GM20431 (cell line): Measurements from ENCODE around the gene ACOT4.
"Not testable (repeated sequence)": the region's sequence is repeated elsewhere in the genome, so short reads cannot be mapped to it uniquely, and the experiment has no call there.

Experiments used
- in situ Hi-C: fragments of 300-500 bp; cut with MseI, MboI; formaldehyde crosslinking; loops from one replicate; pipeline ENCODE4 v1.15.0; 2020; ENCODE audit warnings: low sequenced_read_pairs; ENCODE audit not compliant: unreplicated experiment

ACOT4 gene

GRCh38 chr14:73576391-73576790, 15.3 kb upstream of the ACOT4 start:
- in situ Hi-C loops: no loop called here

GRCh38 chr14:73577214-73577613, 14.5 kb upstream of the ACOT4 start:
- in situ Hi-C loops: not testable (repeated sequence)

DNA sequence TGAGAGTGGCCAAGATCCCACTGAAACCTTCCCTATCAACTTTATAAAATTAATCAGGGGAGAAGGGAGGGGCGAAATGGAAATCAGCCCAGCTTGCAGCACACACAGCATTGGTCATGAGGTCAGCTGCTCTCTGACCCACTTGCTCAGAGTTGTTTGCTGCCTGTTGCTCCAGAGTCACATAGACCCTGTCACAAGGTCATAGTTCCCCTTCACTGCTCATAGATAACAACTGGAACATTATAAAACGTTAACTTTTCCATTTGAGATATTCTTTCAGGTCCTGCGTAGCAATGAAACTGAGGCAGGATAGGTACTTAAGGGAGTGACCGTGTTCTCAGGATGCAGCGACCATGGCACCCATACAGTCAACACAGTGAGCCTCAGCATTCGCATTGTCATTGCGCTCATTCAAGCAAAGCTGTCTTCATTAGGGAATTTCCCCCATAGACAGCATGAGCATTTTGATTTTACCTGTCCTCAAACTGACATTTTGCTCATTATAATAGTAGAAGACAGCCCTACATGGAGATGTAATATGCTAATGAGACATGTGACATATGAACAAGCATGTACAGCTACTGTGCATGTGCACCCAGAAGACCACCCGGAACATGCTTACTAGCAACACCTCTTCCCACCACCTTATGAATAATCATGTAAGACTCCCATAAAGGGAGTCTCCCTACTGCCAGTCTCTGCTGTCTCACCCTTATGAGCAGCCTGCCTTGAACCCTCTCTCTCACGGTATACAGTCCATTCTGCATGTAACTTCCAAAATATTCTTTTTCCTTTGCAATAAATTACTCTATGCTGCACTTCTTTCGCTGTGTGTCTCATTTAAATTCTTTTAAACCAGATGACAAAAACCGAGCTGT, 9.3 kb upstream of the ACOT4 start:
- in situ Hi-C loops: not testable (repeated sequence)

- in situ Hi-C loops: no loop called here
These were observed 3.0 kb upstream of the ACOT4 start for GRCh38 chr14:73588695-73589094.

DNA sequence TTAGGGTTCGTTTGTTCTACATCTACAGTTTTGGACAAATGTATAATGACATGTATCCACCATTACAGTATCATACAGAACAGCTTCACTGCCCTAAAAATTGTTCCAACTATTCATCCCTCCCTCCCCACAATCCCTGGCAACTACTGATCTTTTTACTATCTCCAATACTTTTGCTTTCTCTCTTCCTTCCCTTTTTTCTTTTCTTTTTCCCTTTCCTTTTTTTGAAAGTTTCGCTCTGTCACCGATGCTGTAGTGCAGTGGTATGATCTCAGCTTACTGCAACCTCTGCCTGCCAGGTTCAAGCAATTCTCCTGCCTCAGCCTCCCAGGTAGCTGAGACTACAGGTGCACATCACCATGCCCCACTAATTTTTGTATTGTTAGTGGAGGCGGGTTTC, 2.6 kb upstream of the ACOT4 start:
- in situ Hi-C loops: no loop called here

GRCh38 chr14:73590673-73591004, 1.0 kb upstream of the ACOT4 start:
- in situ Hi-C loops: not testable (repeated sequence)

DNA sequence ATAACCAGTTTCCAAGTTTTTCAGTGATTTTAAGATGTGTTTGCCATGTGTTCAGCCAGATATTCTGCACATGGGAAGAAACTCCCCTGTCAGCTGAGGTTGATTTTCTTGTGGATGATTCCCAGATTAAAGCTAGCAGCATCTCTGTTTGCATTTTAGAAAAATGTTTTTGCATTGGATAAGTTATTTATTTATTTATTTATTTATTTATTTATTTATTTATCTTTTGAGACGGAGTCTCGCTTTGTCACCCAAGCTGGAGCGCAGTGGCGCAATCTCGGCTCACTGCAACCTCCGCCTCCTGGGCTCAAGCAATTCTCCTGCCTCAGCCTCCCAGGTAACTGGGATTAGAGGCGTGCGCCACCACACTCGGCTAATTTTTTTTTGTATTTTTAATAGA, 2.8 kb downstream of the ACOT4 start:
- in situ Hi-C loops: no loop called here

- in situ Hi-C loops: no loop called here
These were observed 7.8 kb downstream of the ACOT4 start for GRCh38 chr14:73599499-73599898.

GRCh38 chr14:73602994-73603393, 11.3 kb downstream of the ACOT4 start:
- in situ Hi-C loops: no loop called here

- in situ Hi-C loops: no loop called here
These were observed 14.6 kb downstream of the ACOT4 start for GRCh38 chr14:73606271-73606670.

DNA sequence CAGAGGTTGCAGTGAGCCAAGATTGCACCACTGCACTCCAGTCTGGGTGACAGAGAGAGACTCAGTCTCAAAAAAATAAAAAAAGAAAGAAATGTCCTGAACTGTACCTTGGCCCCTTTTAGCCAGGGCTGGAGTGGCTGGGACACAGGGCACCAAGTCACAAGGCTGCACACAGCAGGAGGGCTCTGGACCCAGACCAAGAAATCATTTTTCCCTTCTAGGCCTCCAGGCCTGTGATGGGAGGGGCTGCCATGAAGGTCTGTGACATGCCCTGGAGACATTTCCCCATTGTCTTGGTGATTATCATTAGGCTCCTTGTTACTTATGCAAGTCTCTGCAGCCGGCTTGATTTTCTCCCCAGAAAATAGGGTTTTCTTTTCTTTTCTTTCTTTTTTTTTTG, 15.6 kb downstream of the ACOT4 start:
- in situ Hi-C loops: no loop called here

DNA sequence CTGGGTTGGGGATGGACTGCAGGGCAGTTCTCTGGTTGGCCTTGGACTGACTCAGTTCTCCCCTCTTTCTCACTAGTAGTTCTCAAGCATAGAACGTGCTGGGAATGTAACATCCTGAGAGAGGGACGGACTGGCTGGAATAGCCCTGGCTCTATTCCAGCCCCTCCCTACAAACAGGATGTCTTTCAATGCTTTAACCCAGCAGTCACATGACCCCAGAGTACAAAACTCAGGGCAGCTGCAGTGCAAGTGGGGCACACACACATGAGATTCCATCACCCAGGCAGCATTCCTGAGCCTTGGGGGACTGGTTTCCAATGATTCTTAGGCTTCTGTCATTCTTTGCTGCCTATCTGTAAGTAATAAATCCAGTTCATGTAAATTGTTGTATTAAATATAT, 19.0 kb downstream of the ACOT4 start:
- in situ Hi-C loops: no loop called here

- in situ Hi-C loops: no loop called here
These were observed 20.8 kb downstream of the ACOT4 start, which contains the start of gene ACOT6 for GRCh38 chr14:73612339-73613045. Gene ACOT6, plus strand, starts transcription at chr14:73612517. Its CDS starts 55 bp downstream, at chr14:73612572.

DNA sequence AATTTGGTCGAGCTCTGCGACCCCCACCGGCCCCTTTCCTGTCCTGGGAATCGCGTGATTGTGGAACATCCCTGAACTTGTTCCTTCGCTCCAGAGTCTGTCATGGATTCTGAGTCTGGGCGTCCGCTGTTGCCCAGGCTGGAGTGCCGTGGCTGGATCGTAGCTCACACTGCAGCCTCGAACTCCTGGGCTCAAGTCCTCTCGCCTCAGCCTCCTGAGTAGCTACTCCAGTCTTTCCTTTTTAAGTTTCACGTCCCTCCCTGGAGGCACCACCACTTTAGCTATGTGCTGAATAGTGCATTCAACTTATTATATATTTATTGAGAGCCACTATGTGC, 21.3 kb downstream of the ACOT4 start:
- in situ Hi-C loops: no loop called here

DNA sequence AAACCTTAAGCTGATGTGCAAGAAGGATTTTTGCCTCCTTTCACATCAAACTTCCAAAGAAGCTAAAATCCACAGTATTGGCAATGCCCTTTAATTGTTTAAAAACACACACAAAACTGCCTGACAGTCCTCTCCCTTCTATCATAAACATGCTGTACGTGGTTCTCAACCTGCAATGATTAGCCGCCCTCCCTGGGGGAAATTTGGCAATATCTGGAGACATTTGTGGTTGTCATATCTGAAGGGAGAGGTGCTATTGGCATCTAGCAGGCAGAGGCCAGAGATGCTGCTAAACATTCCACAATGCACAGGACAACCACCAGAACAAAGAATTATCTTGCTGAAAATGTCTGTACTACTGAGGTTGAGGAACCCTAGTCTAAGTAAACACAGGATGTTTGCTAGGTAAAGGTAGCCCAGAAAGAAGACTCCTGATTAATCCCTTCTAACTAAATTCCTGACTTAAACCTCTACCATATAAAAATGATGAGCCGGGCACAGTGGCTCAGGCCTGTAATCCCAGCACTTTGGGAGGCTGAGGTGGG, 21.8 kb downstream of the ACOT4 start:
- in situ Hi-C loops: no loop called here

GRCh38 chr14:73616831-73617230, 25.2 kb downstream of the ACOT4 start:
- in situ Hi-C loops: no loop called here

GRCh38 chr14:73619524-73619923, 27.9 kb downstream of the ACOT4 start:
- in situ Hi-C loops: no loop called here

DNA sequence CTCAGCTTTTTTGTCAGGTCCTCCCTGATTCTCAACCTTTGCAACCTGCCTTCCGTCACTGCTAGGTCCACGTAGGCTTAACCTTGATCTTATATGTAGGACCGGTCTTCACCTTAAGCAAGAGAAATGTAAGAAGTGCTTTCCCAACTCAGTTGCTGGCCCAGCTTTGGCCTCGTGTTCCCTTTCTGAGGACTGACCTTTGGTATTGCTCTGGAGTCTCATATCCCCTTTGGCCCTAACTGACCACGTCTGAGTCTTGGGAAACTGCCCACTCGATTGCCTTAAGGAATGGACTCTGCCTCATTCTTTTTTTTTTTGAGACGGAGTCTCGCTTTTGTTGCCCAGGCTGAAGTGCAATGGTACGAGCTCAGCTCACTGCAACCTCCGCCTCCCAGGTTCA, 28.6 kb downstream of the ACOT4 start:
- in situ Hi-C loops: no loop called here

- in situ Hi-C loops: no loop called here
These were observed 31.9 kb downstream of the ACOT4 start for GRCh38 chr14:73623504-73624054.

DNA sequence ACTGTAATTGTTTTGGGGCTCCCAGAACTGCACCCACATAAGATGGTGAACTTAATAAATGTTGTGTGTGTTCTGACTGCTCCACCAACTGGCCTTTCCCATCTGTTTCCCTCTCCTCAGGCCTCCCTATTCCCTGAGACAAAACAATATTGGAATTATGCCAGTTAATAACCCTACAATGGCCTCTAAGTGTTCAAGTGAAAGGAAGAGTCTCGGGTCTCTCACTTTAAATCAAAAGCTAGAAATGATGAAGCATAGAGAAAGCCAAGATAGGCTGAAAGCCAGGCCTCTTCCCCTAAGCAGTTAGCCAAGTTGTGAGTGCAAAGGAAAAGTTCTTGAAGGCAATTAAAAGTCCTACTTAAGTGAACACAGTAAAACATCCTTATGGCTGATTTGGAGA, 34.0 kb downstream of the ACOT4 start:
- in situ Hi-C loops: no loop called here

- in situ Hi-C loops: no loop called here
These were observed 35.5 kb downstream of the ACOT4 start for GRCh38 chr14:73627151-73627558.
